A549 (cell line): ENCODE data around the gene TRPC3.

Experiments
- CTCF ChIP-seq: fragments of >200 bp; sonication (Bioruptor Twin); formaldehyde crosslinking; IDR thresholded peaks from 3 replicates; pipeline ENCODE4 v1.5.1; 2016
- HEYL ChIP-seq: fragments of 250-450 bp; sonication (Bioruptor Pico); IDR thresholded peaks from 2 replicates; pipeline ENCODE4 v1.8.0; 2021; ENCODE audit warnings: mild to moderate bottlenecking, moderate library complexity
- NPAS2 ChIP-seq: fragments of 250-450 bp; sonication (Bioruptor Pico); IDR thresholded peaks from 2 replicates; pipeline ENCODE4 v1.8.0; 2022; ENCODE audit warnings: mild to moderate bottlenecking, moderate library complexity, borderline replicate concordance
- PBX3 ChIP-seq: IDR thresholded peaks from 2 replicates; pipeline ENCODE4 v1.6.1; 2012
- POLR2A ChIP-seq: IDR thresholded peaks from 2 replicates; pipeline ENCODE4 v1.6.1; 2012; ENCODE audit warnings: mild to moderate bottlenecking, low read length
- REST ChIP-seq: fragments of 200-600 bp; sonication (generic); IDR thresholded peaks from 2 replicates; pipeline ENCODE4 v1.6.1; 2016; ENCODE audit warnings: antibody characterized with exemption, mild to moderate bottlenecking, moderate library complexity

DNA sequence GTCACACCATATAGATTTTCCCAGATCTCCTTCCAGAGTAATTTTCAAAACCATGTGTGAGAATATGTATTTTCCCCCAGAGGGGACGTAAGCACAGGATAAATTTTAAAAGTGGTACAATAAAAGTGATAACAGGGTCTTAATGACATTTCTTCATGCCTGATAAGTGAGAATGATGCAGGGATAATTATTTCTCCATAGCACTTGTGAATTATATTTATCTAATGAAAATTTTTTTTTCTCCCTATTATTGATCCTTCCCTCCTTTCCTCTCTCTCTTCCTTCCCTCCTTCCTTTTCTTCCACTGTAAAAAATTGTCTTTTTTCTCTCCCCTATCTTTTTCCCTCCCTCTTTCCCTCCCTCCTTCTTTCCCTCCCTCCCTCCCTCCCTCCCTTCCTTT lies 17.0 kb upstream of the TRPC3 start:
- TF ChIP-seq HEYL (no peak), NPAS2 (CRISPR knock-in tag) (no peak), PBX3 (no peak), CTCF (no peak), POLR2A (no peak), REST (no peak)
